Adrenal gland (tissue), 5 donors: ENCODE measurements around the gene POLR1F.

Experiments
- CTCF ChIP-seq, 6 experiments: fragments of 450-650 bp in 4 of 6; fragments of 200-600 bp in 2 of 6; sonication (generic) in 1 of 6; IDR thresholded peaks; 1 replicate in 5 of 6; 2 replicates in 1 of 6; pipeline versions ENCODE4 v1.5.1 to v1.8.0; 2016 to 2021; ENCODE audit warnings: antibody characterized with exemption in 6 of 6, mild to moderate bottlenecking in 2 of 6, moderate library complexity in 1 of 6
- POLR2A ChIP-seq, 2 donors: fragments of 450-650 bp; IDR thresholded peaks; one replicate each; pipeline ENCODE4 v1.6.1; 2017; ENCODE audit warnings: antibody characterized with exemption in 2 of 2, mild to moderate bottlenecking in 2 of 2, moderate library complexity in 1 of 2
- donor health status: DM: no; HTN: no; CAD: no.

- TF ChIP-seq CTCF (IDR thresholded peaks at IDR 0.05) (no peak), POLR2A (IDR thresholded peaks at IDR 0.05) (no peak)
Measured at GRCh38 chr7:19675816-19676215, 33.0 kb downstream of the POLR1F start.
